GM23338 (cell line): Measurements from ENCODE around the gene CYBC1.

Experiments
- CREB1 ChIP-seq: fragments of 250-450 bp; sonication (Bioruptor Pico); IDR thresholded peaks from 2 replicates; pipeline ENCODE4 v1.5.0; 2020; ENCODE audit warnings: low read depth, mild to moderate bottlenecking, moderate library complexity
- CTCF ChIP-seq, 2 experiments: fragments of 200-600 bp in 1 of 2; sonication (generic) in 1 of 2; conservative IDR thresholded peaks; 2 replicates each; pipeline versions ENCODE4 v1.5.1 to v1.6.1; 2016 to 2017; ENCODE audit warnings: antibody characterized with exemption in 2 of 2, low read depth in 2 of 2, mild to moderate bottlenecking in 2 of 2, moderate library complexity in 1 of 2
- EZH2 ChIP-seq: fragments of 200-600 bp; sonication (generic); IDR thresholded peaks from one replicate; pipeline ENCODE4 v1.8.0; 2017; ENCODE audit warnings: antibody characterized with exemption, mild to moderate bottlenecking, low read depth; ENCODE audit not compliant: unreplicated experiment
- EZH2phosphoT487 ChIP-seq: fragments of 200-600 bp; sonication (generic); IDR thresholded peaks from one replicate; pipeline ENCODE4 v1.8.1; 2018; ENCODE audit warnings: antibody characterized with exemption; ENCODE audit not compliant: unreplicated experiment
- JUNB ChIP-seq: IDR thresholded peaks from one replicate; pipeline ENCODE4 v1.6.1; 2016; ENCODE audit warnings: antibody characterized with exemption; ENCODE audit not compliant: unreplicated experiment
- POLR2AphosphoS5 ChIP-seq: IDR thresholded peaks from 2 replicates; pipeline ENCODE4 v1.6.1; 2016; ENCODE audit warnings: antibody characterized with exemption, low read depth
- STAT1 ChIP-seq: IDR thresholded peaks from one replicate; pipeline ENCODE4 v1.6.1; 2016; ENCODE audit warnings: antibody characterized with exemption; ENCODE audit not compliant: unreplicated experiment
- ZNF114 ChIP-seq: fragments of 250-450 bp; sonication (Bioruptor Pico); IDR thresholded peaks from 2 replicates; pipeline ENCODE4 v1.5.0; 2020; ENCODE audit warnings: mild to moderate bottlenecking, moderate library complexity
- ZNF331 ChIP-seq: fragments of 250-450 bp; sonication (Bioruptor Pico); IDR thresholded peaks from 2 replicates; pipeline ENCODE4 v1.5.0; 2020; ENCODE audit warnings: low read depth, mild to moderate bottlenecking, moderate library complexity
- TF ChIP-seq, protein P1 (sequence below): IDR thresholded peaks from one replicate; pipeline ENCODE4 v1.6.1; 2018; ENCODE audit warnings: antibody characterized with exemption; ENCODE audit not compliant: unreplicated experiment
- TF ChIP-seq, protein P2 (sequence below): IDR thresholded peaks from 2 replicates; pipeline ENCODE4 v1.6.1; 2016; ENCODE audit warnings: antibody characterized with exemption

- no peak for TF ChIP-seq CTCF (conservative IDR thresholded peaks at IDR 0.05; ENCODE audit: low read depth in 2 of 2)
- TF ChIP-seq POLR2AphosphoS5 = no peak
- TF ChIP-seq CREB1 (CRISPR knock-in tag) = no peak
- TF ChIP-seq EZH2phosphoT487 = no peak
- no peak for TF ChIP-seq EZH2
- TF ChIP-seq, protein P1, sequence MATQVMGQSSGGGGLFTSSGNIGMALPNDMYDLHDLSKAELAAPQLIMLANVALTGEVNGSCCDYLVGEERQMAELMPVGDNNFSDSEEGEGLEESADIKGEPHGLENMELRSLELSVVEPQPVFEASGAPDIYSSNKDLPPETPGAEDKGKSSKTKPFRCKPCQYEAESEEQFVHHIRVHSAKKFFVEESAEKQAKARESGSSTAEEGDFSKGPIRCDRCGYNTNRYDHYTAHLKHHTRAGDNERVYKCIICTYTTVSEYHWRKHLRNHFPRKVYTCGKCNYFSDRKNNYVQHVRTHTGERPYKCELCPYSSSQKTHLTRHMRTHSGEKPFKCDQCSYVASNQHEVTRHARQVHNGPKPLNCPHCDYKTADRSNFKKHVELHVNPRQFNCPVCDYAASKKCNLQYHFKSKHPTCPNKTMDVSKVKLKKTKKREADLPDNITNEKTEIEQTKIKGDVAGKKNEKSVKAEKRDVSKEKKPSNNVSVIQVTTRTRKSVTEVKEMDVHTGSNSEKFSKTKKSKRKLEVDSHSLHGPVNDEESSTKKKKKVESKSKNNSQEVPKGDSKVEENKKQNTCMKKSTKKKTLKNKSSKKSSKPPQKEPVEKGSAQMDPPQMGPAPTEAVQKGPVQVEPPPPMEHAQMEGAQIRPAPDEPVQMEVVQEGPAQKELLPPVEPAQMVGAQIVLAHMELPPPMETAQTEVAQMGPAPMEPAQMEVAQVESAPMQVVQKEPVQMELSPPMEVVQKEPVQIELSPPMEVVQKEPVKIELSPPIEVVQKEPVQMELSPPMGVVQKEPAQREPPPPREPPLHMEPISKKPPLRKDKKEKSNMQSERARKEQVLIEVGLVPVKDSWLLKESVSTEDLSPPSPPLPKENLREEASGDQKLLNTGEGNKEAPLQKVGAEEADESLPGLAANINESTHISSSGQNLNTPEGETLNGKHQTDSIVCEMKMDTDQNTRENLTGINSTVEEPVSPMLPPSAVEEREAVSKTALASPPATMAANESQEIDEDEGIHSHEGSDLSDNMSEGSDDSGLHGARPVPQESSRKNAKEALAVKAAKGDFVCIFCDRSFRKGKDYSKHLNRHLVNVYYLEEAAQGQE = no peak
- TF ChIP-seq, protein P2, sequence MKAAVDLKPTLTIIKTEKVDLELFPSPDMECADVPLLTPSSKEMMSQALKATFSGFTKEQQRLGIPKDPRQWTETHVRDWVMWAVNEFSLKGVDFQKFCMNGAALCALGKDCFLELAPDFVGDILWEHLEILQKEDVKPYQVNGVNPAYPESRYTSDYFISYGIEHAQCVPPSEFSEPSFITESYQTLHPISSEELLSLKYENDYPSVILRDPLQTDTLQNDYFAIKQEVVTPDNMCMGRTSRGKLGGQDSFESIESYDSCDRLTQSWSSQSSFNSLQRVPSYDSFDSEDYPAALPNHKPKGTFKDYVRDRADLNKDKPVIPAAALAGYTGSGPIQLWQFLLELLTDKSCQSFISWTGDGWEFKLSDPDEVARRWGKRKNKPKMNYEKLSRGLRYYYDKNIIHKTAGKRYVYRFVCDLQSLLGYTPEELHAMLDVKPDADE = no peak
- no peak for TF ChIP-seq ZNF114 (CRISPR knock-in tag)
- no peak for TF ChIP-seq STAT1
- TF ChIP-seq JUNB = no peak
- TF ChIP-seq ZNF331 (CRISPR knock-in tag) = no peak
Measured at GRCh38 chr17:82435103-82435502, 15.4 kb downstream of the CYBC1 start.
